ENCODE results near the gene AGBL4. TPM values are rescaled to one million over a fixed set of nuclear protein-coding genes. Genes with fewer than 3 reads are reported as not detected.

Gene AGBL4
- total RNA-seq, 1 experiment from 2014 or later, result not detected

GRCh38 chr1:49842596-49842995 is 181.2 kb downstream of the AGBL4 start:
- TF ChIP-seq CTCF (IDR thresholded peaks at IDR 0.05 in 2 of 3, conservative IDR thresholded peaks at IDR 0.05 in 1 of 3; ENCODE audit: borderline replicate concordance in 1 of 3, insufficient read depth in 1 of 3, low read depth in 2 of 3, low read length in 2 of 3) (no peak), CBX3 (IDR thresholded peaks at IDR 0.05; ENCODE audit: low read depth) (no peak), RAD21 (IDR thresholded peaks at IDR 0.05; ENCODE audit: low read depth) (no peak), SRF (IDR thresholded peaks at IDR 0.05; ENCODE audit: low read depth) (no peak), POLR2A (IDR thresholded peaks at IDR 0.05; ENCODE audit: borderline replicate concordance, extremely low read depth, insufficient read depth, insufficient read length) (no peak), EGR1 (IDR thresholded peaks at IDR 0.05; ENCODE audit: low read depth) (no peak), ZNF274 (IDR thresholded peaks at IDR 0.05; ENCODE audit: low read depth, low read length) (no peak), ZFX (IDR thresholded peaks at IDR 0.05) (no peak), ZBTB33 (IDR thresholded peaks at IDR 0.05; ENCODE audit: extremely low read depth, insufficient replicate concordance, low read length) (no peak), YY1 (IDR thresholded peaks at IDR 0.05; ENCODE audit: extremely low read depth, insufficient replicate concordance, low read depth, low read length) (no peak), JUND (IDR thresholded peaks at IDR 0.05) (no peak), REST (IDR thresholded peaks at IDR 0.05; ENCODE audit: low read depth) (no peak), SIN3A (IDR thresholded peaks at IDR 0.05; ENCODE audit: low read depth) (no peak), ATF3 (IDR thresholded peaks at IDR 0.05) (no peak), EZH2 (IDR thresholded peaks at IDR 0.05) (no peak), CEBPB (IDR thresholded peaks at IDR 0.05; ENCODE audit: low read depth) (no peak), SP1 (IDR thresholded peaks at IDR 0.05; ENCODE audit: low read depth) (no peak), FOSL1 (IDR thresholded peaks at IDR 0.05; ENCODE audit: low read depth) (no peak)
- Histone ChIP-seq H3K36me3 (ENCODE audit: control insufficient read depth in 1 of 2, insufficient read depth in 2 of 2, low read length in 2 of 2) (no peaks in the 10 kb centered on the region), H4K20me1 (ENCODE audit: insufficient read depth) (no peaks in the 10 kb centered on the region), H3K9ac (ENCODE audit: low read length) (no peak overlapping the region), H3K9me3 (ENCODE audit: control insufficient read depth in 1 of 2, insufficient read depth in 1 of 2, low read depth in 1 of 2, low read length in 2 of 2) (peaks cover 4 to 8% of the 10 kb centered on the region in 2 experiments; a peak in 3 of 4 replicates), H3K9me2 (ENCODE audit: insufficient read depth) (no peaks in the 10 kb centered on the region), H3K79me2 (ENCODE audit: insufficient read depth, low read length) (no peaks in the 10 kb centered on the region), H3K4me3 (replicated peaks in 1 of 2; ENCODE audit: low read depth in 1 of 2, low read length in 2 of 2) (no peak overlapping the region), H2AFZ (ENCODE audit: low read depth, low read length, poor library complexity, severe bottlenecking) (no peak overlapping the region), H3K4me2 (ENCODE audit: low read length) (no peak overlapping the region), H3K27ac (ENCODE audit: low read depth, low read length) (no peak overlapping the region), H3K4me1 (ENCODE audit: control insufficient read depth in 1 of 2, insufficient read depth in 2 of 2, low read length in 2 of 2) (no peaks in the 10 kb centered on the region), H3K27me3 (ENCODE audit: insufficient read depth, low read length) (no peaks in the 10 kb centered on the region)
- ATAC-seq (no peak), DNase-seq (ENCODE audit: low read depth, low spot score) (no peak)
- CTCF ChIA-PET, result no interaction called here
- POLR2A ChIA-PET, result no interaction called here
- intact Hi-C loops (cut with micrococcal nuclease), result no loop called here
- RAD21 ChIA-PET (ENCODE audit: low non-redundant PET in 1 of 2, low total read pairs in 2 of 2, uncharacterized antibody in 2 of 2, unreplicated experiment in 2 of 2), result no interaction called here
- BruUV-seq (replicated peaks), result no TSS peak

Measured in HCT116 (cell line).